NCI-H524 (cell line): Measurements from ENCODE around the gene MYH7B.

ENCODE experiments used
- DNase-seq, 2 experiments: peaks; one replicate each; lab custom pipeline; 2025; lab: John Stamatoyannopoulos, UW

MYH7B gene

DNA sequence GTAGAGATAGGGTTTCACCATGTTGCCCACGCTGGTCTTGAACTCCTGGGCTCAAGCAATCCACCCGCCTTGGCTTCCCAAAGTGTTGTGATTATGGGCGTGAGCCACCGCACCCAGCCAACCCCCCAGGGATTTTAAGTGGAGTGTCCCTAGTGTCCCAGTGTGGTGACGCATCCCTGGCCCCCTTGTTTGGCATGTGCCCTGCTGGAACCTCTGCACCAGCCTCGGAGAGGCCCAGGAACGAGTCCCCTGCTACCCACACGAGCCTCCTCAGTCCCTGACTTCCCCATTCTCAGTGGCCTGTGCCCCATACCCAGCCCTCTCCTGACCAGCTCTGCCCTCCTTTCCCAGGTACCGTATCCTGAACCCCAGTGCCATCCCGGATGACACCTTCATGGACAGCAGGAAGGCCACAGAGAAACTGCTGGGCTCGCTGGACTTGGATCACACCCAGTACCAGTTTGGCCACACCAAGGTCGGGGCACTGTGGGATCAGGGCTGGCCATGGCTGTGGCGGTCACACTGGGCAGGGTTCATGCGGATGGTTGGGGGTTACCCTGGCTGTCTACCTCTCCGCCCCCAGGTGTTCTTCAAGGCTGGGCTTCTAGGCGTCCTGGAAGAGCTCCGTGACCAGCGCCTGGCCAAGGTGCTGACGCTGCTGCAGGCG is 37.2 kb downstream of the MYH7B start:
- DNase-seq: no peak

DNA sequence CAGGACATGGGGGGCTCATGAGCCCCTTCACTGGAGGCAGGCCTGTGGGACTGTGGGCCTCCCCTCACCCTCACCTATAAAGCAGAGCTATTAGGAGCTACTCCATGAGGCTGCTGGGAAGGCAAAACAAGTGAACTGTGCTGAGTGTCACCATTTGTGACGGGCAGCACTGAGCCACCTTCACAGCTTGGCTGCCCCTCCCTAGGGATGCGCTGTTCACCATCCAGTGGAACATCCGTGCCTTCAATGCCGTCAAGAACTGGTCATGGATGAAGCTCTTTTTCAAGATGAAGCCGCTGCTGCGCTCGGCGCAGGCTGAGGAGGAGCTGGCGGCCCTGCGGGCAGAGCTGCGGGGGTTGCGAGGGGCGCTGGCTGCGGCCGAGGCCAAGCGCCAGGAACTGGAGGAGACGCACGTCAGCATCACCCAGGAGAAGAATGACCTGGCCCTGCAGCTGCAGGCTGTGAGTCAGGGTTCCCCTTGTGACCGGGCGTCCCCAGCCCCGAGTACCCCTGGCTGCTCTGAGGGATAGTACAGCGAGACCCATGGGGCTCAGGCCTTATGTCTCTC is 38.4 kb downstream of the MYH7B start:
- no peak for DNase-seq

DNA sequence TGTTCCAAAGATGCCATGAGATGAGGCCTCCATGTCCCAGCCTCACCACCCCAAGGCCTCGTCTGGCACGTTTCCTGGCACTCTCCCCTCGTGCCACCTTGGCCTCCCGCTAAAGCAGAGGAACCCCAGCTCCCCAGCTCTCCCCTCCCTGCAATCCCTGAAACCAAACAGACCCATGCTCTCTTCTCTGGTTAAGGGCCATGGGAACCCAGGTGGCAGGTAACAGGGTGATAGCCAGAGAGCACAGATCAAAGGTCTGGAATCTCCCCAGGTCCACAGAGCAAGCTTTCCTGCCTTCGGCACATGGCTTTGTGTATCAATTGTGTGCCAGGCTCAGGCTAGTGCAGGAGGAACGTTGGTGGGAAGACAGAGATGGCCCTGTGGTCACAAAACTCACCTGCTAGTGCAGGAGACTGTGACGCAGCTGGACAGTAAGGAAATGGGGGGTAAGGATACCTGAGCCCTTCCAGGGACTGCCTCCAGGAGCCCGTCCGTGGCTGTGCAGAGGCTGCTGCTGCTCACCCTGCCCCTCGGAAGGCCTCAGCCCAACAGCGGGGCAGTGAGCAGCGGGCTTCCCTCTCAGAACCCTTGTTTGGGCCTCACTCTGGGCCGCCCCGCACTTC is 39.0 kb downstream of the MYH7B start:
- no peak for DNase-seq

DNA sequence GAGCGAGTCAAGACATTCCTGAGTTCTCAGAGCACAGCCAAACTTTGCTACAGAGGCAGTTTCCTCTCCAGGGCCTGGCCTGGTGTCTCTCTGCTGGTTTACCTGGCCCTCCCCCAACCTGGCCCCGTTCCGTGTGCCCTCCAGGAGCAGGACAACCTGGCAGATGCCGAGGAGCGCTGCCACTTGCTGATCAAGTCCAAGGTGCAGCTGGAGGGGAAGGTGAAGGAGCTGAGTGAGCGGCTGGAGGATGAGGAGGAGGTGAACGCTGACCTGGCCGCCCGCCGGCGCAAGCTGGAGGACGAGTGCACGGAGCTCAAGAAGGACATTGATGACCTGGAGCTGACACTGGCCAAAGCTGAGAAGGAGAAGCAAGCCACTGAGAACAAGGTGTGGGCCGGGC is 39.5 kb downstream of the MYH7B start:
- DNase-seq: no peak

DNA sequence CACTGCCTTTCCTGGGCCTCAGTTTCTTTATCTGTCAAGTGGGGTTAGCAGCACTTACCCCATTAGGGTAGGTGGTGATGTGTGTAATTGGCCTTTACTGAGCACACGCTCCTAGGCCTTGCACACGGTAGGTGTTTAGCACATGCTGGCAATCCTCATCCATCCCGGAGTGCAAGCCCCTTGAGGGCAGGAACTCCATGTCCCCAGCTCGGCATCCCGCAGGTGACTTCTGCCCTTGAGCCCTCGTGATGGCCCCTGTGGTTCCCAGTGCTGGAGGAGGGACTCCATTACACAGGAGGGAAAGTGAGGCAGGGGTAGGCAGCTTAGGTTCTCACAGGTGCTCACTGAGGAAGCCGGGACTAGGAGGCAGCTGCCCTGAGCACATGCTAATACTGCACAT is 40.0 kb downstream of the MYH7B start:
- DNase-seq: no peak

DNA sequence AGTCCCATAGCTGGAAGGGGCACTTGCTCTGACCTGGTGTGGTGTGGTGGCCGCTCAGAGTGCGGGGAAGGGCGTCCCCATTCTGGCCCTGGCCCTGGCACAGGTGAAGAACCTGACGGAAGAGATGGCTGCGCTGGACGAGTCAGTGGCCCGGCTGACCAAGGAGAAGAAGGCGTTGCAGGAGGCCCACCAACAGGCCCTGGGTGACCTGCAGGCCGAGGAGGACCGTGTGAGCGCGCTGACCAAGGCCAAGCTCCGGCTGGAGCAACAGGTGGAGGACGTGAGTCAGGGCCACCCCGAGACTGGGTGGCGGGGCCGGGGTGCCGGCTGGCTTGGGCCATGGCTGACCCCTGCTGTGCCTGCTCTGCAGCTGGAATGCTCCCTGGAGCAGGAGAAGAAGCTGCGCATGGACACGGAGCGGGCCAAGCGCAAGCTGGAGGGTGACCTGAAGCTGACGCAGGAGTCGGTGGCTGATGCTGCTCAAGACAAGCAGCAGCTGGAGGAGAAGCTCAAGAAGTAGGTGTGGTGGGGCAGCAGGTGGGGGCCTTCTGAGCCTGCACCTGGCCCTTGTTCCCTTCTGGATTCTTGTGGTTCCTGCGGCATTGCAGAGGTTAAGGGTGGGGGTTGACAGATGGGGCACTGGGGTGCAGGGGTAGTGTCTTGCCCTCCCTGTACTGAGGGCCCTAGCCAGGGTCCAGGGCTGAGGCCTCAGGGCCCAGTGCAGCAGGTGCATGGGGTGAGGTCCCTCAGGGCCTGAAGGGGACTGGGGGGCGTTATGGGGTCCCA is 40.8 kb downstream of the MYH7B start:
- DNase-seq: no peak

DNA sequence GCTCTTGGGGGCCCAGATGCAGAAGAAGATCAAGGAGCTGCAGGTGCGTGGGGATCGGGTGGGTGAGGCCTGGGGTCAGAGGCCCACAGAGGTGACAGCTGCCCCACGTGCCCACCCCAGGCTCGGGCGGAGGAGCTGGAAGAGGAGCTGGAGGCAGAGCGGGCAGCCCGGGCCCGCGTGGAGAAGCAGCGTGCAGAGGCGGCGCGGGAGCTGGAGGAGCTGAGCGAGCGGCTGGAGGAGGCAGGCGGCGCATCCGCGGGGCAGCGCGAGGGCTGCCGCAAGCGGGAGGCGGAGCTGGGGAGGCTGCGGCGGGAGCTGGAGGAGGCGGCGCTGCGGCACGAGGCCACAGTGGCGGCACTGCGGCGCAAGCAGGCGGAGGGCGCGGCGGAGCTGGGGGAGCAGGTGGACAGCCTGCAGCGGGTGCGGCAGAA is 41.5 kb downstream of the MYH7B start:
- peak in 1 of 2 experiments; percentile 32 for DNase-seq

DNA sequence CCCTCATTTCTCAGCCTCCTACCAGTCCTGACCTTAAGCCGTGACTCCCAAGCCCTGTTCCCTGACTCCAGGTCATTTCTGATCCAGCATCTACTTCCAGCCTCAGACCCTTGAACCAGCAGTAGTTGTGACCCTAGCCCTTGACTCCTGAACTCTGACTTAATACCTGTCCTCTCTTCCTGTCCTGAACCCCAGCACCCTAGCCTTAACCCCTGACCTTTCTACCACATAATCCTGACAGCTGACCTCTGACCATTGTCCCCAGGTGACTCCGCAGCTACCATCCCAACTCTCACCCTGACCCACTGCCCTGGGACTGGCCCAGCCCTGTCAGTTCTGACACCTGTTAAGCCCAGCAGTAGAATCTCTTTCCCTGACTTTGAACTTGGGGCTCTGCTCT is 42.1 kb downstream of the MYH7B start:
- DNase-seq: no peak

DNA sequence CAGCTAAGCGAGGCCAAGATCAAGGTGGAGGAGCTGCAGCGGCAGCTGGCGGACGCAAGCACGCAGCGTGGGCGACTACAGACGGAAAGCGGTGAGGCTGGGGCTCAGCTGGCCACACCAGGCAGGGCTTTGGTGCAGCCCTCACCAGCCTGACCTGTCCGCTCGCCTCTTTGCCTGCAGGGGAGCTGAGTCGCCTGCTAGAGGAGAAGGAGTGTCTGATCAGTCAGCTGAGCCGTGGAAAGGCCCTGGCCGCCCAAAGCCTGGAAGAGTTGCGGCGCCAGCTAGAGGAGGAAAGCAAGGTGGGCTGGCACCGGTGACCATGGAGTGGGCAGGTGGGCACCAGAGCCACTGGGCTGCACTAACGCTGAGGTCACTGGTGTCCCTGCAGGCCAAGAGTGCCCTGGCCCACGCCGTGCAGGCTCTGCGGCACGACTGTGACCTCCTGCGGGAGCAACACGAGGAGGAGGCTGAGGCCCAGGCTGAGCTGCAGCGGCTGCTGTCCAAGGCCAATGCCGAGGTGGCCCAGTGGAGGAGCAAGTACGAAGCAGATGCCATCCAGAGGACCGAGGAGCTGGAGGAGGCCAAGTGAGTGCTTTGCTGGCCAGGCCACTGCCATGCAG is 42.8 kb downstream of the MYH7B start:
- peak in 1 of 2 experiments; percentile 29 for DNase-seq

DNA sequence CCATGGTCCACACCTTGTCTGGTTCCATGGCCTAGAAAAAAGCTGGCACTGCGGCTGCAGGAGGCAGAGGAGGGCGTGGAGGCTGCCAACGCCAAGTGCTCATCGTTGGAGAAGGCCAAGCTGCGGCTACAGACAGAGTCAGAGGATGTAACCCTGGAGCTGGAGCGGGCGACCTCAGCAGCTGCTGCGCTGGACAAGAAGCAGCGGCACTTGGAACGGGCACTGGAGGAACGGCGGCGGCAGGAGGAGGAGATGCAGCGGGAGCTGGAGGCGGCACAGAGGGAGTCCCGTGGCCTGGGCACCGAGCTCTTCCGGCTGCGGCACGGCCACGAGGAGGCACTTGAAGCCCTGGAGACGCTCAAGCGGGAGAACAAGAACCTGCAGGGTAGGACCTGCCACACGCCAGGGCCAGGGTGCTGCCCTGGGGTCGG is 43.4 kb downstream of the MYH7B start:
- no peak for DNase-seq

DNA sequence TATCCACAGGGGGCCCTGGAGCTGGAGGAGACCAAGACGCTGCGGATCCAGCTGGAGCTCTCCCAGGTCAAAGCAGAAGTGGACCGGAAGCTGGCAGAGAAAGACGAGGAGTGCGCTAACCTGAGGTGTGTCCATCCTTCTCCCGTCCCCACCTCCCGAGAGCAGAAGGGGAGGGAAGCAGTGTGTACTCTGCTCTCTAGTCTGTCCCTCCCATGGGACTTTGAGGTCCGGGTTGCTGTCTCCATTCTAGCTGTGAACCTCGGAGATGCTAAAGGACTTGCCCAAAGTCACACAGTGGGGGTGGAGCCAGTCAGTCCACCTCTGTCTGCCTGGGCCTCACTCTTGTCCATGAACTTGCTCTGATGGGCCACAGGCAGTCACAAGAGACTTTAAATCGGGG is 44.1 kb downstream of the MYH7B start:
- no peak for DNase-seq

DNA sequence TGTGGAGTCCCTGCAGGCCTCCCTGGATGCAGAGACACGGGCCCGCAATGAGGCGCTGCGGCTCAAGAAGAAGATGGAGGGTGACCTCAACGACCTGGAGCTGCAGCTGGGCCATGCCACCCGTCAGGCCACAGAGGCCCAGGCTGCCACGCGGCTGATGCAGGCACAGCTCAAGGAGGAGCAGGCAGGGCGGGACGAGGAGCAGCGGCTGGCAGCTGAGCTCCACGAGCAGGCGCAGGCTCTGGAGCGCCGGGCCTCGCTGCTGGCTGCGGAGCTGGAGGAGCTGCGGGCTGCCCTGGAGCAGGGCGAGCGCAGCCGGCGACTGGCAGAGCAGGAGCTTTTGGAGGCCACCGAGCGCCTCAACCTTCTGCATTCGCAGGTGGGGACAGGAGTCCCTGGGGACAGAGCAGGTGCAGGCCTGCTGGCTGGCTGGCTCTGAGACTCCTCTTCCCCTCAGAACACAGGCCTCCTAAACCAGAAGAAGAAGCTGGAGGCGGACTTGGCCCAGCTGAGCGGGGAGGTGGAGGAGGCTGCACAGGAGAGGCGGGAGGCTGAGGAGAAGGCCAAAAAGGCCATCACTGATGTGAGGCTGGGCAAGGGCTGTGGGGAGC is 44.7 kb downstream of the MYH7B start:
- DNase-seq: no peak

DNA sequence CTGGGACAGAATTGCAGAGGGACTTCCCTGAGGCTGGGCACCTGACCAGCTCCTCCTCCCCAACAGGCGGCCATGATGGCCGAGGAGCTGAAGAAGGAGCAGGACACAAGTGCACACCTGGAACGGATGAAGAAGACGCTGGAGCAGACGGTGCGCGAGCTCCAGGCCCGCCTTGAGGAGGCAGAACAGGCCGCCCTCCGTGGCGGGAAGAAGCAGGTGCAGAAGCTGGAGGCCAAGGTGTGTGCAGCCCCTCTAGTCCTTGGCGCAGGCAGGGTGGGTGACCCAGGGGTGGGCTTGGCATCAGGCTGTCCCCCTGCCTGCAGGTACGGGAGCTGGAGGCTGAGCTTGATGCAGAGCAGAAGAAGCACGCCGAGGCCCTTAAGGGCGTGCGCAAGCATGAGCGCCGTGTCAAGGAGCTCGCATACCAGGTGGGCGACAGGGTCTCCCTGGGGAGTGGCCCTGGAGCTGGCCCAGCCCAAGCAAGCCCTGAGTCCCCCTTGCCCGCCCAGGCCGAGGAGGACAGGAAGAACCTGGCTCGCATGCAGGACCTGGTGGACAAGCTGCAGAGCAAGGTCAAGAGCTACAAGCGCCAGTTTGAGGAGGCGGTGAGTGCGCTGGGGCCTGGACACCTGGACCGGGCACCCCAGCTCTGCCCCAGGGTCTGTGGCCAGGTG is 45.4 kb downstream of the MYH7B start:
- no peak for DNase-seq

DNA sequence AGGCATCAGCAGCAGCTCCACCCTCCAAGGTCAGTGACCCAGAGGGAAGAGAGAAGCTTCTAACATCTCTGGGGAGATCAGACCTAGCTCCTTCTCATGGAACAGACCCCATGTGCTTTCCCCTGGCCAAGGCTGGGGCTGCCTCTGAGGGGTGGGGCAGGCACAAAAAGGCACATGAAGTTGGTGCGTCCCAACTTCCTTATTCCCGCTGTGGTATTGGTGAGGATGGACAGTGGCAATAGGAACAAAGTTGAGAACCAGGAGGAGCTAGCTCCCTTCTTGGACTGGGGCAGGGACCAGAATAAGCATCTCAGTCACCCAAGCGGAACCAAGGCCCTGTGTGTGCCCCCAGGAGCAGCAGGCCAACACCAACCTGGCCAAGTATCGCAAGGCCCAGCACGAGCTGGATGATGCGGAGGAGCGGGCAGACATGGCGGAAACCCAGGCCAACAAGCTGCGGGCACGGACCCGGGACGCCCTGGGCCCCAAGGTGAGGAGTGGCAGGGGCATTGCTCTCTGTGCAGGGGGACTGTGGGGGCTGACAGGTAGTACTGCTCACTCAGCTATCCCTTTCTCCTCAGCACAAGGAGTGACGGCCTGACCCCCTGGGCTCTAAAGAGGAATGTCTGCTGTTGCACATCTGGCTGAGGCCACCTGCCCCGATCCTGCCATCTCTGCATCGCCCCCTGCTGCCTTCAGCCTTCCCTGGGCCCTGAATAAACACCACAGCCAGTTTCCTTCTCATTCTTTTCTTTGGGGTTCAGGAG is 46.1 kb downstream of the MYH7B start:
- DNase-seq: peak in 1 of 2 experiments; percentile 14

DNA sequence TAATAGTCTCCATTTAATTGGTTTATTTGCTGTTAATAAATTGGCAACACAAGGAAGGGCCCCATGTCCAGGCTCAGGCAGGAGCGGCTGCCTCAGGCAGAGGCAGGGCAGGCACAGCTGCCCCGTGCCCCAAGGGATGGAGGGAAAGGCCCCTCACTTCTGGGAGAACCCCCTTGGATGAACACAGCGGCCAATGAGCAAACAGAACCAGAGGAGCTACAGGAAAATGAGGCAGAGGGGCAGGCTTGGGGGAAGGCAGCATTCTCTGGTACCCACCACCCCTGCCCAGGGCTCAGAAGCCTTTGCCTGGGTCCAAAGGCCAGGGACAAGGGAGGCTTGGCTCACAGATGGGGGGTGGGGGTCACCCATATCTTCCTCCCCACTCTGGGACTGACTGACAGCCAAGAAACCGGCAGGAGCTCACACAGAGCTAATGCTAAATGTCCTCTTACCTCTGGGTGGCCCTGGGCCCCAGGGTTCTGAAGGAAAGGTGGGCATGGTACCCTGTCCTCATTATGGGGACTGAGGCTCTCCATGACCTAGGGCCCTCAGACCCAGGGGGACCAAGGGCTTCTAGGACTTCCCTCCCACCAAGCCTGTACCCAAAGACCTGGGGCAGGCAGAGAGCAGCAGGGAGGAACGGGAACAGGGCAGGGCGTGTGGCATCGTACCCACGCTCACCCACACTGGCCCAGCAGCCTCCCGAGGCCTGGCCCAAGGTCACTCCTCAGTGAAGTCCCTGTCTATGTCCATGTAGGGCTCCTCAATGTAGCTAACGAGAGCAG is 47.0 kb downstream of the MYH7B start:
- DNase-seq: no peak

DNA sequence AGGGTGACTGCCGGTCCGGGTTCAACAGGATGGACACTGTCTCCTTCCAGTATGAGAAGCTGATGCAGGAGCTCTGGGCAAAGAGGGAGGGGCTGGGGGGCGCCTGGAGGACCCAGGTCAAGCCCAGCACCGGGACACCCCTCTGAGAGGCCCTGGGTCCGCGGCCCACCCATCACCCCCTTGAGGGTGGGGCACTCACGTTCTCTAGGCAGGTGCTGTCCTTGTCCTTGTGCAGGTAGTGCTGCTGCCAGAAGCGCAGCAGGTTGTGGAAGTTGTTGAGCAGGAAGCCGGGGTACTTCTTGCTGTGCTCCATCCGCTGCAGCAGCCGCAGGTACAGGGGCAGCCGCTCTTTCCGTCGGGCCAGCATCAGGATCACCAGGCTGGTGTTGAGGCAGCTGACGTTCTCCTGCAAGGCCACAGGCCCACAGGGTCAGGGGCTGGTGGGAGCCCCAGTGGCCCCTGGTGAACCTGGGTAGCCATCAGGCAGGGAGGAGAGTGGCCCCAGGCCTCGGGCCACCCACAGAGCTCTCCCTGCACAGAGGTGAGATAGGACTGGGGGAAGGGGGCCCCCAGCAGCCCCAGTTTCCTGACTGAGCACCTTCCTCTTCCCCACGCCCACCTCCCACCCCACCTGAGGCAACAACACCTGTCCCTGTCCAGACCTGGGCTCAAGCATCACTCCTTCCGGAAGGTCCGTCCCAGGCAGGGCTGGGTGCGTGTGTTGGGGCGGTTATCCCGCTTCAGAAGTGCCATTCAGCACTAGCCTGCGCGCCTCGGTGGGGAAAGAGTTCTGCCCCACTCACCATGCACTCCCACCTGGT is 47.8 kb downstream of the MYH7B start:
- no peak for DNase-seq

DNA sequence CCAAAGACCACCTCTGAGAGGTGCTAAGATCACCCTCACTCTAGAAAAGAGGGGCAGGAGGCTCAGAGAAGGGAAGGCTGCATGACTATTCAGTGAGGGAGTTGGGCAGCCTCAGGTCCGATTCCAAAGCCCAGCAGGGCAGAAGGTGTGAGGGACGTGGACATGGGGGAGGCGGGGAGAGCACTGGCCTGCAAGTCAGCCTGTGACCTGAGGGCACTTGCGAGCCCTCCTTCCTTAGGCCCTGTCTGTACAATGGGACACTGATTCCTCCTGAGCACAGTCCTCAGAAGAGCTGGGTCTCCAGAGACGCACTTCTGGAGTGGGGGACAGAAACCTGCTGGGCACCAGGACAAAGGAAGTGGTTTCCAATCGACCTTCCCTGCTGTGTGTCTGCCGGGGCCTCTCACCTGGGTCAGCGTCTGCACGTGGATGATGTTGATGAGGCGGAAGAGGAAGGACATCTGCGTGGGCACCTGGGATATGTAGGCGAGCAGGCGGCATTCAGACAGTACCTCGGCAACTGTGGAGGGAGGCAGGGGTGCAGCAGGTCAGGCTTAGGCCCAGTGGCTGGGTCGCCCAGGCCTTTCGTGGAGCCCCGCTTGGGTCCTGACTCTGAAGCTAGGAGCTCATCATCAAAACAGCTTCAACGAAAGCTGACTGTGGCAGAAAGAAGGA is 48.5 kb downstream of the MYH7B start:
- no peak for DNase-seq

DNA sequence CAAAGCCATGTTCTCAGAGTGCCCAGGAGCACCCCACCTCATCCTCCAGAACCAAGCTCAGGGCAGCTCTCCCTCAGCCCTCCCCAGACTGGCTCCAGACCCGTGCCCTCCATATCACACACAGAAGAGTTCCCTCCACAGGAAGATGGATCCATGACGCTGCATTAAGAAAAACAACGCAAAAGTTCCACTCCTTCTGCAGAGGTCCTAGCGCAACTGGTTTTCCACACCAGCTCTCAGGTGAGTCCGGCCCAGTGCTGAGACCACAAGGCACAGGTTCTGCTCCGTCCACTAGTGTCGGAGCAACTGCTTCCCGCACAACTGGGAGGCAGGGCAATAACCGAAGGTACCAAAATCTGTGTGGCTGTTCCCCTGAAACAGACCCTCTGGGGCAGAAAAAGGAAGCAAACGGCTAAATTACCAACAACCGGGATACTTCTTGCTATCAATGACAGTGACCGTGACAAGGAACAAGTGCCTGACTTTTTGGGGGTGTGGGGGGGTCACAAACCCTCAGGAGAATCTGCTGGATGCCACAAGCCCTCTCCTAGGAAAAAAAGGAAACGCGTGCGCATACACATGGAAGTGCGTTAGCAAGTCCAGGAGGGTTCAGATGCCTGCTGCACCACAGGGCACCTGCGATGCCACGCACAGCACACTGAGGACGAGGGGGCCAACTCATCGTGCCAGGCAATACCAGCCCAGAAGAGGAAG is 49.2 kb downstream of the MYH7B start:
- DNase-seq: no peak
